Vagina (tissue), 2 donors: ENCODE results near the gene ASTN2. TPM values are rescaled to one million over a fixed set of nuclear protein-coding genes. Genes with fewer than 3 reads are reported as not detected.

Experiments
- DNase-seq, 2 donors: peaks; one replicate each; pipeline ENCODE4 v3.0.0-alpha.2; 2017; ENCODE audit errors: extremely low spot score in 2 of 2
- H3K27ac ChIP-seq: fragments of 200-600 bp; sonication (generic); one replicate; pipeline ENCODE4 v1.5.1; 2019
- H3K27me3 ChIP-seq: fragments of 200-600 bp; sonication (generic); one replicate; pipeline ENCODE4 v1.5.1; 2019
- H3K36me3 ChIP-seq, 2 donors: fragments of 200-600 bp; sonication (generic); one replicate each; pipeline ENCODE4 v1.5.1; 2017 to 2019
- H3K4me1 ChIP-seq: fragments of 200-600 bp; sonication (generic); one replicate; pipeline ENCODE4 v1.5.1; 2019
- H3K4me3 ChIP-seq, 2 donors: fragments of 200-600 bp; sonication (generic); 1 replicate in 1 of 2; 2 replicates in 1 of 2; pipeline ENCODE4 v1.5.1; 2016 to 2019
- H3K9me3 ChIP-seq: fragments of 200-600 bp; sonication (generic); one replicate; pipeline ENCODE4 v1.5.1; 2019
- CTCF ChIP-seq, 3 experiments: fragments of 450-650 bp in 2 of 3; fragments of 200-600 bp in 1 of 3; sonication (generic) in 1 of 3; IDR thresholded peaks; one replicate each; pipeline ENCODE4 v1.5.1; 2017 to 2019; ENCODE audit warnings: antibody characterized with exemption in 3 of 3, mild to moderate bottlenecking in 2 of 3, moderate library complexity in 2 of 3
- POLR2A ChIP-seq, 2 donors: fragments of 450-650 bp; IDR thresholded peaks; one replicate each; pipeline ENCODE4 v1.6.1; 2017; ENCODE audit warnings: antibody characterized with exemption in 2 of 2, mild to moderate bottlenecking in 2 of 2, moderate library complexity in 2 of 2
- POLR2AphosphoS5 ChIP-seq, 2 donors: sonication (generic); formaldehyde crosslinking; IDR thresholded peaks; one replicate each; pipeline ENCODE4 v1.9.0; 2017; ENCODE audit warnings: antibody characterized with exemption in 2 of 2, mild to moderate bottlenecking in 2 of 2, low read depth in 1 of 2; ENCODE audit not compliant: insufficient read depth in 1 of 2
- intact Hi-C: fragments of 100-400 bp; cut with DNase I; formaldehyde crosslinking; loops from one replicate; pipeline ENCODE4 v1.15.1; 2023
- total RNA-seq: library from RNA; depleted of rRNA; stranded (reverse); fragments of >200 nt; gene quantifications from one replicate; pipeline ENCODE4 v1.2.3, GENCODE V29; 2016

The ASTN2 gene
- total RNA-seq, 1 donor from 2014 or later: 4.4 TPM

- Histone ChIP-seq H3K27me3 (no peaks in the 10 kb centered on the region), H3K4me1 (no peaks in the 10 kb centered on the region), H3K27ac (no peak overlapping the region), H3K36me3 (no peaks in the 10 kb centered on the region), H3K4me3 (no peak overlapping the region), H3K9me3 (no peaks in the 10 kb centered on the region)
- intact Hi-C loops: no loop called here
- TF ChIP-seq POLR2A (IDR thresholded peaks at IDR 0.05) (no peak), POLR2AphosphoS5 (IDR thresholded peaks at IDR 0.05; ENCODE audit: insufficient read depth in 1 of 2, low read depth in 1 of 2) (no peak), CTCF (IDR thresholded peaks at IDR 0.05) (no peak)
- no peak for DNase-seq
These were observed 333.1 kb downstream of the ASTN2 start for GRCh38 chr9:117081641-117082317.

GRCh38 chr9:117080765-117081390 lies 334.0 kb downstream of the ASTN2 start:
- H3K9me3 ChIP-seq: no peaks in the 10 kb centered on the region
- no peak overlapping the region for H3K4me3 ChIP-seq
- TF ChIP-seq POLR2AphosphoS5 (IDR thresholded peaks at IDR 0.05; ENCODE audit: insufficient read depth in 1 of 2, low read depth in 1 of 2): no peak
- no peak for TF ChIP-seq POLR2A (IDR thresholded peaks at IDR 0.05)
- TF ChIP-seq CTCF (IDR thresholded peaks at IDR 0.05): no peak
- H3K27me3 ChIP-seq: no peaks in the 10 kb centered on the region
- H3K27ac ChIP-seq: no peak overlapping the region
- no peaks in the 10 kb centered on the region for H3K36me3 ChIP-seq
- intact Hi-C loops: no loop called here
- no peaks in the 10 kb centered on the region for H3K4me1 ChIP-seq
- no peak for DNase-seq

- intact Hi-C loops: loop anchor here (10.0 kb wide), 1 partner anchor 58 kb away; no protein-coding TSS in a partner anchor
- no peak overlapping the region for H3K4me3 ChIP-seq
- H3K27ac ChIP-seq: no peak overlapping the region
- no peak for DNase-seq
- no peaks in the 10 kb centered on the region for H3K36me3 ChIP-seq
- TF ChIP-seq POLR2AphosphoS5 (IDR thresholded peaks at IDR 0.05; ENCODE audit: insufficient read depth in 1 of 2, low read depth in 1 of 2): no peak
- no peak for TF ChIP-seq CTCF (IDR thresholded peaks at IDR 0.05)
- no peak for TF ChIP-seq POLR2A (IDR thresholded peaks at IDR 0.05)
- no peaks in the 10 kb centered on the region for H3K27me3 ChIP-seq
- no peaks in the 10 kb centered on the region for H3K4me1 ChIP-seq
- H3K9me3 ChIP-seq: no peaks in the 10 kb centered on the region
These were observed 338.1 kb downstream of the ASTN2 start for GRCh38 chr9:117076571-117077290.

- TF ChIP-seq CTCF (IDR thresholded peaks at IDR 0.05): no peak
- Histone ChIP-seq H3K27me3 (no peaks in the 10 kb centered on the region), H3K27ac (no peak overlapping the region), H3K9me3 (no peaks in the 10 kb centered on the region), H3K36me3 (no peaks in the 10 kb centered on the region), H3K4me3 (no peak overlapping the region), H3K4me1 (no peaks in the 10 kb centered on the region)
- DNase-seq: no peak
- intact Hi-C loops: loop anchor here (10.0 kb wide), 1 partner anchor 59 kb away; no protein-coding TSS in a partner anchor
These were observed 339.2 kb downstream of the ASTN2 start for GRCh38 chr9:117075636-117076035.
